Vagina (tissue), 2 donors: ENCODE data around the gene ARHGAP42. TPM values are rescaled to one million over a fixed set of nuclear protein-coding genes. Genes with fewer than 3 reads are reported as not detected.

Source experiments
- DNase-seq, 2 donors: peaks; one replicate each; pipeline ENCODE4 v3.0.0-alpha.2; 2017; ENCODE audit errors: extremely low spot score in 2 of 2
- H3K27ac ChIP-seq: fragments of 200-600 bp; sonication (generic); one replicate; pipeline ENCODE4 v1.5.1; 2019
- H3K27me3 ChIP-seq: fragments of 200-600 bp; sonication (generic); one replicate; pipeline ENCODE4 v1.5.1; 2019
- H3K36me3 ChIP-seq, 2 donors: fragments of 200-600 bp; sonication (generic); one replicate each; pipeline ENCODE4 v1.5.1; 2017 to 2019
- H3K4me1 ChIP-seq: fragments of 200-600 bp; sonication (generic); one replicate; pipeline ENCODE4 v1.5.1; 2019
- H3K4me3 ChIP-seq, 2 donors: fragments of 200-600 bp; sonication (generic); 1 replicate in 1 of 2; 2 replicates in 1 of 2; pipeline ENCODE4 v1.5.1; 2016 to 2019
- H3K9me3 ChIP-seq: fragments of 200-600 bp; sonication (generic); one replicate; pipeline ENCODE4 v1.5.1; 2019
- CTCF ChIP-seq, 3 experiments: fragments of 450-650 bp in 2 of 3; fragments of 200-600 bp in 1 of 3; sonication (generic) in 1 of 3; IDR thresholded peaks; one replicate each; pipeline ENCODE4 v1.5.1; 2017 to 2019; ENCODE audit warnings: antibody characterized with exemption in 3 of 3, mild to moderate bottlenecking in 2 of 3, moderate library complexity in 2 of 3
- POLR2A ChIP-seq, 2 donors: fragments of 450-650 bp; IDR thresholded peaks; one replicate each; pipeline ENCODE4 v1.6.1; 2017; ENCODE audit warnings: antibody characterized with exemption in 2 of 2, mild to moderate bottlenecking in 2 of 2, moderate library complexity in 2 of 2
- POLR2AphosphoS5 ChIP-seq, 2 donors: sonication (generic); formaldehyde crosslinking; IDR thresholded peaks; one replicate each; pipeline ENCODE4 v1.9.0; 2017; ENCODE audit warnings: antibody characterized with exemption in 2 of 2, mild to moderate bottlenecking in 2 of 2, low read depth in 1 of 2; ENCODE audit not compliant: insufficient read depth in 1 of 2
- intact Hi-C: fragments of 100-400 bp; cut with DNase I; formaldehyde crosslinking; loops from one replicate; pipeline ENCODE4 v1.15.1; 2023
- total RNA-seq: library from RNA; depleted of rRNA; stranded (reverse); fragments of >200 nt; gene quantifications from one replicate; pipeline ENCODE4 v1.2.3, GENCODE V29; 2016

ARHGAP42 gene
- total RNA-seq, 1 donor from 2014 or later: 5.9 TPM

DNA sequence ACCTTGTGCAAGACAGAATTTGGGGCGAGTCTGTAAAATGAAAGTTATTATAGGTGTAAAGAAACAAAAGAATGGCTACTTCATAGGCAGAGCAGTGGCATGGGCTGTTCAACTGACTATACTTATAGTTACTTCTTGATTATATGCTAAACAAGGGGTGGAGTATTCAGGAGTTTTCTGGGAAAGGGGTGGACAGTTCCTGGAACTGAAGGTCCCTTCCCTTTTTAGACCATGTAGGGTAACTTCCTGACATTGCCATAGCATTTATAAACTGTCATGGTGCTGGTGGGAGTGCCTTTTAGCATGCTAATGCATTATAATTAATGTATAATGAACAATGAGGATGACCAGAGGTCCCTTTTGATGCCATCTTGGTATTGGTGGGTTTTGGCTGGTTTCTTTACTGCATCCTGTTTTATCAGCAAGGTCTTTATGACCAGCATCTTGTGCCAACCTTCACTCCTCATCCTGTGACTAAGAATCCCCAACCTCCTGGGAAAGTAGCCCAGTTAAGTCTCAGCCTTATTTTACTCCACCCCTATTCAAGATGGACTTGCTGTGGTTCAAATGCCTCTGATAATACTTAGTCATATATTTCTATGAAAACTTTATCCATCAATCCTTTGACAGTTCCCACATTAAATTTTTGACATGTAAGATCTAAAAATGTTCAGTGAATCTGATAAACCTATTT lies 118.6 kb downstream of the ARHGAP42 start:
- H3K27ac ChIP-seq: no peak overlapping the region
- H3K27me3 ChIP-seq: no peaks in the 10 kb centered on the region
- H3K9me3 ChIP-seq: no peaks in the 10 kb centered on the region
- intact Hi-C loops: no loop called here
- no peak for DNase-seq
- no peak overlapping the region for H3K4me3 ChIP-seq
- TF ChIP-seq CTCF (IDR thresholded peaks at IDR 0.05) (no peak), POLR2AphosphoS5 (IDR thresholded peaks at IDR 0.05; ENCODE audit: insufficient read depth in 1 of 2, low read depth in 1 of 2) (no peak)
- H3K4me1 ChIP-seq: no peaks in the 10 kb centered on the region
- H3K36me3 ChIP-seq: no peaks in the 10 kb centered on the region

DNA sequence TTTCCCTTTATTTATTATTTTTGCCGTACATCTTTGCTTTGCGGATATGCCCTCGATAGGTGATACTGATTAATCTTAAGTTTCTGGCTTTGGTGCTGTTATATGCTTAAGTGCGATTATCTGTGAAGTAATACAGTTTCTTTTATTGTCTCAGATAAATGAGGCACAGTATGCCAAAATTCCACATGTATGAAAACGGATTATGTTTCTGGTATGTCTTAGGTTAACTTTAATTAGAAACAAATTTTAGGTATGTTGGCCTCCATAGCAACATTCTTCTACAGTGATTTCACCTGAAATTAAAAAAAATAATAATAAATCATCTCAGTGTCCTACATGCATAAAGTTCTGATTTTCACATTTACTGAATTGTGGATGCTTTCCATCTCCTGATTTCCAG lies 119.2 kb downstream of the ARHGAP42 start:
- Histone ChIP-seq H3K36me3 (no peaks in the 10 kb centered on the region), H3K4me3 (no peak overlapping the region), H3K4me1 (no peaks in the 10 kb centered on the region), H3K27ac (no peak overlapping the region), H3K27me3 (no peaks in the 10 kb centered on the region), H3K9me3 (no peaks in the 10 kb centered on the region)
- TF ChIP-seq POLR2AphosphoS5 (IDR thresholded peaks at IDR 0.05; ENCODE audit: insufficient read depth in 1 of 2, low read depth in 1 of 2) (no peak), POLR2A (IDR thresholded peaks at IDR 0.05) (no peak), CTCF (IDR thresholded peaks at IDR 0.05) (no peak)
- intact Hi-C loops: no loop called here
- DNase-seq: no peak

GRCh38 chr11:100808904-100809491 lies 121.9 kb downstream of the ARHGAP42 start:
- H3K9me3 ChIP-seq: no peaks in the 10 kb centered on the region
- H3K4me1 ChIP-seq: no peaks in the 10 kb centered on the region
- H3K27me3 ChIP-seq: no peaks in the 10 kb centered on the region
- H3K27ac ChIP-seq: no peak overlapping the region
- no peaks in the 10 kb centered on the region for H3K36me3 ChIP-seq
- H3K4me3 ChIP-seq: no peak overlapping the region
- DNase-seq: no peak
- TF ChIP-seq POLR2A (IDR thresholded peaks at IDR 0.05) (no peak), POLR2AphosphoS5 (IDR thresholded peaks at IDR 0.05; ENCODE audit: insufficient read depth in 1 of 2, low read depth in 1 of 2) (no peak), CTCF (IDR thresholded peaks at IDR 0.05) (no peak)
- intact Hi-C loops: no loop called here

- Histone ChIP-seq H3K27me3 (no peaks in the 10 kb centered on the region), H3K4me3 (no peak overlapping the region), H3K9me3 (no peaks in the 10 kb centered on the region), H3K36me3 (no peaks in the 10 kb centered on the region), H3K4me1 (no peaks in the 10 kb centered on the region), H3K27ac (no peak overlapping the region)
- no peak for TF ChIP-seq POLR2A (IDR thresholded peaks at IDR 0.05)
- no peak for TF ChIP-seq POLR2AphosphoS5 (IDR thresholded peaks at IDR 0.05; ENCODE audit: insufficient read depth in 1 of 2, low read depth in 1 of 2)
- no peak for TF ChIP-seq CTCF (IDR thresholded peaks at IDR 0.05)
- no peak for DNase-seq
- intact Hi-C loops: no loop called here
These were observed 123.1 kb downstream of the ARHGAP42 start for GRCh38 chr11:100810146-100810545.

DNA sequence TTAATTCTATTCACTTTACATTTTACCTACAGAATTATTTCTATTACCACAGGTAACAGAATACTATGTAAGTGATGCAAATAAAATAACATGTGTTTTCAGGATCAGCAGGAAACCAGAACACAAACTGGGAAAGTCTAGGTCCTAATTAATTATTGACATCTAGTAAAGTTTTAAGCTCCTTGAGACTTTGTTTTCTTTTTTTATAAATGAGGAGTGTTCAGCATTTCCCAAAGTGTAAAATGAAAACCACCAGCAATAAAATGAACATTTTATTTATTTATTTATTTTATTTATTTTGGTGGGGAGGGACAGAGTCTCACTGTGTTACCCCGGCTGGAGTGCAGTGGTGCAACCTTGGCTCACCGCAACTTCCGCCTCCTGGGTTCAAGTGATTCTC lies 123.6 kb downstream of the ARHGAP42 start:
- intact Hi-C loops: no loop called here

More for the DNA sequence above, 123.6 kb downstream of the ARHGAP42 start:
- Histone ChIP-seq H3K4me3 (no peak overlapping the region), H3K36me3 (no peaks in the 10 kb centered on the region), H3K27ac (no peak overlapping the region), H3K9me3 (no peaks in the 10 kb centered on the region), H3K27me3 (no peaks in the 10 kb centered on the region), H3K4me1 (no peaks in the 10 kb centered on the region)
- no peak for DNase-seq
- TF ChIP-seq CTCF (IDR thresholded peaks at IDR 0.05) (no peak), POLR2AphosphoS5 (IDR thresholded peaks at IDR 0.05; ENCODE audit: insufficient read depth in 1 of 2, low read depth in 1 of 2) (no peak), POLR2A (IDR thresholded peaks at IDR 0.05) (no peak)
